ENCODE measurements around the gene CACHD1. TPM values are rescaled to one million over a fixed set of nuclear protein-coding genes. Genes with fewer than 3 reads are reported as not detected.
A peak's percentile ranks its signal among the peaks of the same experiment; 100 is the strongest.

The CACHD1 gene
- total RNA-seq, 2 donors from 2014 or later = 3.5 to 9.2 TPM

DNA sequence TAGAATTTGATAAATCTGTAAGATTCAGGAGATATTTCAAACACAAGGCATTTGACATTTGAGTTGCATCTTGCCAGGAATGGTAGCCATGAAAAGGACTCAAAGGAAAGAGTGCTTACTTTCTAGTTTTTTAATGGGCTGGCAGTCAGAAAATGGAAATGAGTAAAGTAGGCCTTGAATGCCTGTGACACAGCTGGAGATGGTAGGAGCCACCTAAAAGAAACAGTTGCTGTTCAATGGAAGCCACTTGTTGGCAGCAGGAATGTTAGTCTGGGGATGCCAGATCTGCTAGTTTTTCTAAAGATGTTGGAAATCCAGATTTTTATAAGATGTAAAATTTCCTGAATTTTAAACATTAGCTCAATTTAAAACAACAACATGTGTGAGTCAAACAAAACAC, 43.6 kb downstream of the CACHD1 start:
- intact Hi-C loops (cut with DNase I) = no loop called here
- ATAC-seq = no peak
- DNase-seq = no peak

DNA sequence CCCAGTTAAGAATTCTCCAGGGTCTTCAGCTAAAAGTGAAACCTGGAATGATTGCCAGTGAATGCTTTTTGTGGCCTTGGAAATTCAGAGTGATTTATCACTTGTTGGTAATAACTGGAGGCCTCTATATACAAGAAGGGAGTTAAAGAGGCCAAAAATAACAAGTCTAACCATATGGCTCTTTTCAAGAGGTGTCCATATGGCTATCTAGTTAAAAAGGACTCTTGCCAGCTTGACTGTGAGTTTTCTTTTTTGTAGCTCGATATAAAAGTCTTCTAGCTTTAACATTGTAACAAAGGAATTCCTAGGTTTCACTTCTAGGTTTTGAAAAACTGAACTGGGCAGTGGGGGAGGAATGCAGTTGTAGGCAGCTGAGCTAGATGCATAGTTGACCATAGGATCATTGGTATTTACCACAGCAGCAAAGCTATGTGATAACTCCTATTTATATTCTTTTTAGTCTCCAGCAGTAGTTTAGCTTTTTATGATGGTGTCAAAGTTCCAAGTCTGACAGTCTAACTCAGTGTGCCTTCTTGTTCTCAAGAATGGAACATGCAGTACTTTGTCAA, 44.4 kb downstream of the CACHD1 start:
- DNase-seq = no peak
- ATAC-seq = peak in 1 of 2 donors; percentile 53

DNA sequence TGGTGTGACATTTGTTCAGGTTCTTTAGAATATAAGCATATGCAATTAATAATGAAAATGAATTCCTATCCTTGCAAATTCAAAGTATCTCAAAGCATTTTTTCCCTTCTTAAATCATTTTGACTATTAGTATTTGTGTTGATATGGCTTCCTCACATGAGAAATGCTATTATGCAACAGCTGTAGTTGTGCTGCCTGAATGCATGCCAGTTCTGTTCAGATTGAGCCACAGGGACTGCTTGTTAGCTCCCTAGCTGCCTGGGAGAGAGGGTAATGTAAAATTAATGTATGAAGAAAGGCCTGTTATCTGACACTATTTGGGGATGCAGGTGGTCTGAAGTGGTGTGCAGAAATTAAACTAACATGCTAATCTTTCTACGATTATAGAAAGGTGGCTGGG, 45.5 kb downstream of the CACHD1 start:
- intact Hi-C loops (cut with DNase I) = no loop called here
- ATAC-seq (peak; percentile 74 to 87), DNase-seq (peak; percentile 53)

More for the DNA sequence above, 44.4 kb downstream of the CACHD1 start:
- intact Hi-C loops (cut with DNase I) = no loop called here

DNA sequence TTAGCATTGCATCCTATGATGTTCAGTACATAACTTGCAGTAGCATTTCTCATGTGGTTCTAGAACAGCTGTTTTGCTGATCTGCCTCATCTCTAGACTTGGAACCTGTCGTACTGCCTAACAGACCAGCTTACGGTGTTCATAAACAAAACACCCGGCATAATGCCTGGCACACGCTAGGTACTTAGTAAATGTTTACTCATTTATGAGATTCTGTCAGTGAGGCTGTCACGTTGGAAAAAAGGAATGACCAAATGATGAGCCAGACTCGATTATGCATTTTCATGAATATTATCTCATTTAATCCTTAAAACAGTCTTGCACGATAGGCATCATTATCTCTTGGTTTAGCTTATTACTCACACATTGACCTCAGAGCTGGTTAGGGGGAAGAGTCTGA, 46.4 kb downstream of the CACHD1 start:
- intact Hi-C loops (cut with DNase I) = no loop called here
- no peak for DNase-seq
- ATAC-seq = peak in 1 of 2 donors; percentile 14

DNA sequence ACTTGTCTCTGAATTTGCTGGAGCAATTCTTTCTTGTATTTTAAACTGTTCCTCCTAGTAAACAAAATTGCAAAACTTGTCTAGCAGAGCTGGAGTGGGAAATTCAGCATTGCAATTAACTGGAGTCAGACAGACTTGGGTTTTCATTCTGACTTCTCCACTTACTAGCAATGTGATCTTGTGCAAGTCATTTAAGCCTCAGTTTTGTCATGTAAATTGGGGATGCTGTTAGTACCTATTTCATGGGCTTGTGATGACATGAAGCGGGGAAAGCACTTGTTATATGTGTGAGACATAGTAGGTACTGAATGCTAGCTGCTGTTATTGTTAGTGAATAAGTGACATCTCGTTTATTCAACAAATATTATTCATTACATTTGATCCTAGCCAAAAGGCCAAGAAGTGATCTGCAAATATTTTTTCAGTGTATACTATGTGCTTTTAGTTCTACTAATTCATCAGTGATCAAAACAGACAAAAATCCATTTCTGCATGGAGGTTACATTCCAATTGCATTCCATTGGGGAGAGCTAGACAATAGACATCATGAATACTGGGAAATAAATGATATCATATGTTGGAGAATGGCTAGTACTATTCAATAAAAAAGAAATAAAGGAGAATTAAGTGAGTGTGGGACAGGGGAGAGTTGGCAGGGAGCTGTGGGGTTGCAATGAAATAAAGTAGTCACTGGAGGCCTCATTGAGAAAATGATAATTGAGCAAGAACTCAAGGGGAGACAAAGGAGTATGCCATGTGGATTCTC, 47.1 kb downstream of the CACHD1 start:
- intact Hi-C loops (cut with DNase I) = no loop called here
- ATAC-seq = no peak
- no peak for DNase-seq

DNA sequence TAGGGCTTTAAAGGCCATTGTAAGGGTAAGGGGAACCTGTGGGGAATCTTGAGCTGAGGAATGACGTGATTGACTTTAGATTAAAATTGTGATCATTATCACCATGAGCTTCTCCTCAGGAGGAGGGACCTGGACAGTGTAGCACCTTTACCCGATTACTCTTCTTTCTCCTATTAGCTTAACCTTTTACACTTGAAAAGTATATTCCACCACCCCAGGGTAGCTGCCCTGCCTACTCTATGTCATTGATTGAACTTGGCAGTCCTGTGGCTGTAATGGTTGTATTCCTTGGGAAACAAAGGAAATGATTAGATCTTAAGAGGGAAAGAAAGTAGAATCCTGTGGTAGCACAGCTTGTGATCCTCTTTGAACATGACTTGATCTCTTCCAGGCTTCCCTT, 47.7 kb downstream of the CACHD1 start:
- intact Hi-C loops (cut with DNase I) = no loop called here
- DNase-seq (no peak), ATAC-seq (no peak)

DNA sequence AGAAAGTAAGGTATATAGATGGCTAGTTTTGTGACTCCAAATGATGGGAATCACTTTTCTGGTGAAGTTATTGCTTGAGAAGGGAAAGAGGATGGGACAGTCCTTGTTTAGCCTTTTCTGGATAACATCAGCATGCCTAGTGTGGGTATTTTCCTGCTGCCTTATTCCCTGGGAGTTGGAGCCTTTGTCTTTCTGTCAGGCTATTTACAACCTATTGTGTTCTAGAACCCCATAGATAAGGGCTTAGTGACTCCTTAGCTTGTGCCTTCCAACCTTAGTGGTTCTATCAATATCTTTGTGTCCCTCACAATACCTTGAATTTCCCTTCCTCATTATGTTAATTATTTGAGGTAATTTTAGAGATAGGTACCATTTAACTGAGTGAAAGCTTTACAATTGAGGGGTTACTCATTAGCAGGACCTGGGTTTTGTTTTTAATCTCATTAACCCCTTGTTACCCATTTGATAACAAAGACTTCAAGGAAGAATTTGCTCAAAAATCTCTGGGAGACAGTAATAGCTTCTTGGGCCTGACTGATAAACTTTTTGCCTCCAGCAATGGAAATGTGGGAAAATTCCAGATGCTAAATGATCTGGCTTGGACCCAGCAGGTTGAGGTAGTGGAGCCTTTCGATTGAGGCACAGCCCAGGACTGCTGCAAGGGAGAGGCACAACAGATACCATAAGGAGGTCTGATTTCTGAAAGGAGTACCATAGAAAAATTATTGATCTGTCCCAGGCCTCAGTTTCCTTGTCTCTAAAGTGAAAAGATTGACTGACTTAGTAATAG, 49.0 kb downstream of the CACHD1 start:
- ATAC-seq = no peak
- intact Hi-C loops (cut with DNase I) = no loop called here
- DNase-seq = no peak

DNA sequence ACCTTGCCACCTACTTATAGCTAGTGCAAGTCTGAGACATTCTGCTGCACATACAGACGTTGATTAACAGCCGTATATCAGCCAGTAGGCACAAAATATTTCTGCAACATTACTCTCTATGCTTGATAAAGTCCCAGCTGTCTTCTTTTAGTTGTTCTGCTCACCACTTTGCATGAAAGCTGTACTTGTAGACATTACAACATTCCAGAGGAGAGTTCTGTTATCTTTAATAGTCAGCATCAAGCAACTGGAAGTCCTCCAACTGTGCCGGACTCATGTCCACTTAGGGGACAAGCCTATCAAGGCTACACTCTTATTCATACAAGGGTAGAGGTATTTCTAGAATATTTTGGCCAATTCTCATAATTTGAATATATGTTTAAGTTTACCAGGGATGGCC, 50.0 kb downstream of the CACHD1 start:
- DNase-seq = no peak
- peak in 1 of 2 donors; percentile 66 for ATAC-seq
- intact Hi-C loops (cut with DNase I) = no loop called here

DNA sequence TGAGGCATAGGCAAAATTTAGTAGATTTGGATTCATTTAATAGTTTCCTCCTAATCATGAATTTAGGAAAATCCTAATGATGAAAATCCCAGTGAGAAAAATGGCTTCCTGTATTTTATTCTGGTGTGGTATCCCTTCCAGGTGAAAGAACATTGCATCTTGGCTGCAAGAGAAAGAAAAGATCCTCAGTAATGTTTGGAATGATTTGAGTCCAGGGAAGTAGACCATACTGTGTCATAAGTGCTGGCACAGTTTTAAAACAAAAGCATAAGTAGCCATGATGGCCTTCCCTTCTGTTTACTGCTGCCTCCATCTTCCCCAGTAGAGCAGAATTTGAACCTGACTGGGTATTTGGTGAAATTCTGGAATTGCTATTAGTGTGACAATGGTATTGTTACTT, 52.8 kb downstream of the CACHD1 start:
- intact Hi-C loops (cut with DNase I) = no loop called here
- DNase-seq (no peak), ATAC-seq (no peak)

DNA sequence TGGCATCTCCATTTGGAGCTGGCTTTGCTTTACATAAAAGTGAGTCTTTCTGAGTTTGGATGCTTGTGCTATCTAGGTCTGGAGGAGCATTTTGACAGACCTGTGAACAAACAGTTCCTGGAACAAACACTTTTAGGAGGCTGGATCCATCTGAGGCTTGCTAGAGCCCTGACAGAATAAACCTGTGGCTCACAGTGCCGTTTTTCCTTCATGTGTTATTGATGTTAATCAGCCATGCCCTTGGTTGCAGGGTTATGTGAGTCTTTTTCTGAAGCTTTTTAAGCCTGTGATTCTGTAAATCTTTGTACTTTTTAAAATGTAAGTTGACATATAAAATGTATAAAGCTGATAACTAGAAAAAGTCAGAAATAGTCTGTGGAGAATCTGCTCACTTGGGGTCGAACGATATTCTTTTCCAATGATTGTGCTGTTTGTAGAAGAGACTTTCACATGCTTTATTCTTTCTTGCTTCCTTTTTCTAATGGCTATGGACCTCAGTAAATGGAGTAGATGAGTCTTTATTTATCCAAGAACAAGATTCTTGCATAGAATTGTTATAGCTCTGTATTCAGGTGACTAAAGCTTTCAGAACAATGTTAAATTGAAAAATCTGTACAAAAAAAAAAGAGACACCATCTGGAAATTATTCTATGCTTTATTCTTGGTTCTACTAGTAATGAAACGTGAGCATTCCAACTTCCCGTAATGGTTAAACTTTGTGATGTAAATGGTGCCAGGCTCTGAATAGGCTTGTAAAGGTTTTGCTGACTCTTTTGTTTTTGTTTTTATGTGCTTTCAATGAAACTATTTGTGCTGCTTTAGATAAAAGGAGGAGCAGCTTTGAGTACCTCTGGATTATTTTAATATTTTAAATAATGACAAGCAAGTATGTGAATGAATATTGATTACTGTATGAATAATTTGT, 53.7 kb downstream of the CACHD1 start:
- no peak for ATAC-seq
- DNase-seq = no peak
- intact Hi-C loops (cut with DNase I) = no loop called here

DNA sequence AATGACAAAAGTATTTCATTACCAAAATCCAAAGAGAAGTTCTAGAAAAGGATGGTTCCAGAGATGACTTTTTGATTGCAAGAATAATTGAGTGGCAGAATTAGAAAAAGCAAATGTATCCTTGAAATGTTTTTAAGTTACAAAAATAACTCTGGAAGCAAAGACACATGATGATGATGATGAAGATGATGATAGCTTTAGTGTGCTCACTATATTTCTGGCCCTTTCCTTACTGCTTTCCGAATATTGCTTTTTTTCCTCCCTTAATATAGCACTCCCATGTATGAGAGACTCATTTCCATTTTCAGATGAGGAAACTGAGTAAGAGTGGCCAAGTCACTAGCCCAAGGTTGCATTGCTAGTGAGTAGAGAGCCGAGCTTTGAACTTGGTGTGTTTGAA, 54.7 kb downstream of the CACHD1 start:
- no peak for DNase-seq
- ATAC-seq = no peak
- intact Hi-C loops (cut with DNase I) = no loop called here

DNA sequence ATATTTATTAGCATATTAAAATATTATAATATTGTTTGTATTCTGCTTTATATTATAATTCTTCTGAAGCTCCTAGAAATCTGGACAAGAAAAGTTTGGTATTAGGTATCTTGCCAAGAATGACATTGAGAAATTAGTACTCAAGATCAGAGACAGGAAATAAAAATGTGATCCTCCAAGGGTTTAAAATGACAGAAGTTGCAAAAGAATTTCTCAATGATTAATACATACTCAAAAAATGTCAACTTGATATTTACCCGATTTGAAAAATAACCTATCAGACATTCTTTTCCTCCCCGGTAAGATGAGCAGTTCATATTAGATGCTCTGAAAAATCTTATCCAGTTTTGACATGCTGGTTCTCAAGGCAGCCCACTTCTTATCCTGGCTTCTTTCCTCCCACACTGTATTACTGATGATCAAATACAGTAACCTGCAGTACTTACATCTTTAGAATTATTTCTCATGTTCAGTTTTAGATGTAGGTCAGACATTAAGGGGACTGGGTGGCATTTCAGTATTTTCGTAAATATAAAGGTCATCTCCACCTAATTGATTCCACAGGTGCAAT, 55.3 kb downstream of the CACHD1 start:
- ATAC-seq (peak in 1 of 2 donors; percentile 73), DNase-seq (no peak)
- intact Hi-C loops (cut with DNase I) = no loop called here

DNA sequence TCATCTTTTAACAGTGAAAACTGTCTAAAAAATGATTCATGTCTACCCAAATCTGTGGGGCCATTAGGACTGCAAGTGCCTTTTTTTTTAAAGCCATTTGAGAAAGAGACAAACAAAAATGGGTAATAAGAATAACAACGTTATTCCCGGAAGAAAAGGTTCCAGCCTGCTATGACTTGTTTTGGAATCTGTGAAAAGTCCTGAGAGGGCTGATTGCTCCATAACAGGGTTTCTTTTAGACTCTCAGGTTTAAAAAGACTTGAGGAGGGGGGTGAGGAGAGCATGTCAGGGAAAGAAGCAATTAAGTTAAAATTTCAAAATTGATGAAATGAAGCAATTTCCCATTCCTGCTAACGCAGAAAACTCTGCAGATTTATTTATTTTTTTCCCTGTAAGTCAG, 56.4 kb downstream of the CACHD1 start:
- ATAC-seq (peak in 1 of 2 donors; percentile 71), DNase-seq (no peak)
- intact Hi-C loops (cut with DNase I) = no loop called here

DNA sequence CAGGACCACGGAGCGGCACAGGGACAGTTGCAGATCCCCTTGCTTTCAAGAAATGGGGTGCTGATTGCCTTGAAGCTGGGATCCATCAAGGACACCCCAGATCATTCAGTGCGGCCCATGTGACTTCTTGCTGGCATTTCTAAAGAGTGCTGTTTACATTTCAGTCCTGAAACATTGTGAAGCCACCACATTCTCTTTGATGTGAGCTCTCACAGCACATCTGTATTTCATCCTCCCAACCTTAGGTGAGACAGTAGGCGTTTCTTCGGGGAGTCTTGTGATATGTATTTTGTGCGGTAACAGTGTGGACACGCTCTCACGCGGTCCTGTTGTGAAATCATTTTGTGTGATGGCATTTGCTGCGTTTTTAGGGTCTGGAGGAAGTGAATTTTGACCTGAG, 57.2 kb downstream of the CACHD1 start:
- no peak for DNase-seq
- ATAC-seq = no peak
- intact Hi-C loops (cut with DNase I) = no loop called here

DNA sequence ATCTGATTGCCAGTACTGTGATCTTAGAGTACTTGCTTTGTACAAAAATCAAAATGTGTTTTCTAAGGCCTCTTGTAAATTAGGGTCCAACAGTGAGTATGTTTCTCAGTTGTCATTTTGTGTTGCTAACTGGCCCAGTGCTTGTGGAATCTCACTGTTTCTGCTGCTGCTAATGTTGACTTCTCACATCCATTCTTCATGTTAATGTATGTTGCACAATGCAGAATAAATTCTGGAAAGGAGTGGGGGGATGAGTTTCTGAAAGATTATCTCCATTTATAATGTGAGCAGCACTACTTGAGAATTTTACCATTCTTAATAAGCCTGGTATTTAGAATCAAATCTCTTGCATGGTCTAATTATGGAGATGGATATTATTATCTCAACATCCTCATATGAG, 57.9 kb downstream of the CACHD1 start:
- DNase-seq = no peak
- no peak for ATAC-seq
- intact Hi-C loops (cut with DNase I) = no loop called here

DNA sequence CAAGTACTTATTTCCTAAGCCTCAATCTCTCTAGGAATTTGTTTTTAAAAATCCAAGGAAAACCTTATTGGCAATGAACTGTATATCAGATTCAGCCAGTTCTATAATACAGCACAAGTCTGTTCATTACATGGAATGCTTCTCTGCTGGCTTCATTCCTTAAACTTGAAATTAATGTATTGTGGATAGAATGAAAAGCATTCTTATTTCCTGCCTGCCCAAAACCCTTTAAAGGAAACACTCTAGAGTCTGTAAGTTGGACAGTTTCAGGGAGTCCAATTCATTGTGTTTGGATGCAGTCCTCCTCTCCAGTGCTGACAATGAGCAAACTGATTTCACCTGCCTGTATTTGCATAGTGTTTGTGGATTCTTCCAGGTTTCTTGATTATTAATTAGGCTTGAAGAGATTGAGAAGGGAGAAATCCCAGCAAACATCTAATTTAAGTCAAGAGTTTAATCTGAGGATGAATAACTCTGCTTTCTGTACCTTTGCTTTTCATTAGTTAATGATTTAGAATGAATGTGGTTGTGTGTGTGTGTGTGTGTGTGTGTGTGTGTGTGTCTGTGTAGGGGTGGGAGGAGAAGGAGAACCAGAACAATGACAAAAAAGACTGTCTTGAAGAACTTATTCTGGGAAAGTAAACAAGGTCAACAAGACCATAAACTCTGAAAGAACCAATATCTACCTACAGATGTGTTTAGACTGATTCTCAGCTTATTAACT, 61.2 kb downstream of the CACHD1 start:
- no peak for DNase-seq
- intact Hi-C loops (cut with DNase I) = no loop called here

DNA sequence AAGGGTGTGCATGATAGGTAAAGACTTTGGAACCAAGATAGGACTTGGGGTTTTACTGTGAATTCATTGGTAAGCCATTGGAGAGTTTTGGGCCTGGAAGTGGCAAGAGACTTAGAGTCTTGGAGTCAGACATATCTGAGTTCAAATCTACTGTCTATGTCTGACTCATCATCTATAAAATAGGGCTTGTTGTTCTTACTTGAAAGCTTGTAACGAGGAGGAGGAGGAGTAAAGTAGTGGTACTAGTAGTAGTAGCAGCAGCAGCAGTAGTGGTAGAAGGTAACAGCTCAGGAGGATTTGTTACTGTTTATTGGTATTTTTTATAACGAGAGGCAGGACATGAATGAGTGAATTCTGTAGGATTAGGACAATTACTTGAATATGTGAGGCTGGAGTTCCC, 62.7 kb downstream of the CACHD1 start:
- ATAC-seq (no peak), DNase-seq (no peak)
- intact Hi-C loops (cut with DNase I) = no loop called here

More for the DNA sequence above, 61.2 kb downstream of the CACHD1 start:
- ATAC-seq = no peak
